ENCODE results near the gene PRSS56. TPM values are rescaled to one million over a fixed set of nuclear protein-coding genes. Genes with fewer than 3 reads are reported as not detected.

Gene PRSS56
- total and polyA plus RNA-seq, 2 of the 13 experiments (the other 11 are each of a cell fraction or from before 2014, with no cell fraction given) = not detected

DNA sequence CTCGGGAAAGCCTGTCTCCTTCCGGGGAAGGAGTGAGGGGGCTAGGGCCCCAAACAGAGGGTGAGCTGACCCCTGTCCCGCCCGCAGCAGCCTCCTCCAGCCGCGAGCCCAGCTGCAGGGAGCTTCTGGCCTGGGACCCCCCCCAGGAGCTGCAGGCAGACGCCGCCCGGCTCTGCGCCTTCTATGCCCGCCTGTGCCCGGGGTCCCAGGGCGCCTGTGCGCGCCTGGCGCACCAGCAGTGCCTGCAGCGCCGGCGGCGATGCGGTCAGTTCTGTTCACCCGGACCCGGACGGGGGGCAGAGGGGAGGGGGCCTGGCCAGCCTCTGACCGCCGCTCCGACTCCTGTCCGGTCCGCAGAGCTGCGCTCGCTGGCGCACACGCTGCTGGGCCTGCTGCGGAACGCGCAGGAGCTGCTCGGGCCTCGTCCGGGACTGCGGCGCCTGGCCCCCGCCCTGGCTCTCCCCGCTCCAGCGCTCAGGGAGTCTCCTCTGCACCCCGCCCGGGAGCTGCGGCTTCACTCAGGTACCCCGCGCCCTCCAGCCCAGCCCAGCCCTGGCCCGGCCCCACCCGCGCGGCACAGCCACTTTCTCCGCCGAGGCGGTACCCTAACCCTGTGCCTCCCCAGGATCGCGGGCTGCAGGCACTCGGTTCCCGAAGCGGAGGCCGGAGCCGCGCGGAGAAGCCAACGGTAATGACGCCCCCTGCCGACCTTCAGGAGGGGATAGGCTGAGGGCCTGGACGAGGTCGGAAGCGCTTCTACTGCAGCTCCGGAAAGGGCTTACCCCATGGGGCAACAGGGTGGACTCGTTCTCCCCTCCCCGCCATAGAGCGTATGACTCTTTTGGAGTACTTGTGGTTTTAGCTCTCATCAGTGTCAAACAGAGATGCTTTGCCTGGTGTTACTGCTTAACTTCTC is 3.8 kb downstream of the PRSS56 start (continued):
- TF ChIP-seq, protein P1, sequence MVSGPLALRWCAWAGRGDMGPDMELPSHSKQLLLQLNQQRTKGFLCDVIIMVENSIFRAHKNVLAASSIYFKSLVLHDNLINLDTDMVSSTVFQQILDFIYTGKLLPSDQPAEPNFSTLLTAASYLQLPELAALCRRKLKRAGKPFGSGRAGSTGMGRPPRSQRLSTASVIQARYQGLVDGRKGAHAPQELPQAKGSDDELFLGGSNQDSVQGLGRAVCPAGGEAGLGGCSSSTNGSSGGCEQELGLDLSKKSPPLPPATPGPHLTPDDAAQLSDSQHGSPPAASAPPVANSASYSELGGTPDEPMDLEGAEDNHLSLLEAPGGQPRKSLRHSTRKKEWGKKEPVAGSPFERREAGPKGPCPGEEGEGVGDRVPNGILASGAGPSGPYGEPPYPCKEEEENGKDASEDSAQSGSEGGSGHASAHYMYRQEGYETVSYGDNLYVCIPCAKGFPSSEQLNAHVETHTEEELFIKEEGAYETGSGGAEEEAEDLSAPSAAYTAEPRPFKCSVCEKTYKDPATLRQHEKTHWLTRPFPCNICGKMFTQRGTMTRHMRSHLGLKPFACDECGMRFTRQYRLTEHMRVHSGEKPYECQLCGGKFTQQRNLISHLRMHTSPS (CRISPR knock-in tag; IDR thresholded peaks at IDR 0.05; ENCODE audit: low read depth) = peak; percentile 8; the same call in 1 of the 2 replicates
- TF ChIP-seq EZH2 (conservative IDR thresholded peaks at IDR 0.05; ENCODE audit: low read depth, low read length) = peak; percentile 84
- TF ChIP-seq ZNF180 (CRISPR knock-in tag; IDR thresholded peaks at IDR 0.05; ENCODE audit: borderline replicate concordance, low read depth) = no peak
- TF ChIP-seq, protein P2, sequence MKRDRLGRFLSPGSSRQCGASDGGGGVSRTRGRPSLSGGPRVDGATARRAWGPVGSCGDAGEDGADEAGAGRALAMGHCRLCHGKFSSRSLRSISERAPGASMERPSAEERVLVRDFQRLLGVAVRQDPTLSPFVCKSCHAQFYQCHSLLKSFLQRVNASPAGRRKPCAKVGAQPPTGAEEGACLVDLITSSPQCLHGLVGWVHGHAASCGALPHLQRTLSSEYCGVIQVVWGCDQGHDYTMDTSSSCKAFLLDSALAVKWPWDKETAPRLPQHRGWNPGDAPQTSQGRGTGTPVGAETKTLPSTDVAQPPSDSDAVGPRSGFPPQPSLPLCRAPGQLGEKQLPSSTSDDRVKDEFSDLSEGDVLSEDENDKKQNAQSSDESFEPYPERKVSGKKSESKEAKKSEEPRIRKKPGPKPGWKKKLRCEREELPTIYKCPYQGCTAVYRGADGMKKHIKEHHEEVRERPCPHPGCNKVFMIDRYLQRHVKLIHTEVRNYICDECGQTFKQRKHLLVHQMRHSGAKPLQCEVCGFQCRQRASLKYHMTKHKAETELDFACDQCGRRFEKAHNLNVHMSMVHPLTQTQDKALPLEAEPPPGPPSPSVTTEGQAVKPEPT (CRISPR knock-in tag; IDR thresholded peaks at IDR 0.05; ENCODE audit: low read depth) = no peak
- TF ChIP-seq ETV5 (CRISPR knock-in tag; IDR thresholded peaks at IDR 0.05; ENCODE audit: borderline replicate concordance) = peak; percentile 26; the same call in 1 of the 2 replicates
- 0 out of 2 replicates have a peak, but pooled peaks have one; percentile 51 for TF ChIP-seq ZNF761 (CRISPR knock-in tag; conservative IDR thresholded peaks at IDR 0.05)
- 0 out of 2 replicates have a peak, but pooled peaks have one; percentile 53 for TF ChIP-seq ZSCAN30 (CRISPR knock-in tag; IDR thresholded peaks at IDR 0.05)
- TF ChIP-seq PHF8 (CRISPR knock-in tag; IDR thresholded peaks at IDR 0.05) = peak; percentile 58
- peak; percentile 84 for TF ChIP-seq KDM2A (CRISPR knock-in tag; IDR thresholded peaks at IDR 0.05; ENCODE audit: borderline replicate concordance, low read depth)
- TF ChIP-seq FOXA3 (CRISPR knock-in tag; IDR thresholded peaks at IDR 0.05) = no peak
- TF ChIP-seq, protein P3, sequence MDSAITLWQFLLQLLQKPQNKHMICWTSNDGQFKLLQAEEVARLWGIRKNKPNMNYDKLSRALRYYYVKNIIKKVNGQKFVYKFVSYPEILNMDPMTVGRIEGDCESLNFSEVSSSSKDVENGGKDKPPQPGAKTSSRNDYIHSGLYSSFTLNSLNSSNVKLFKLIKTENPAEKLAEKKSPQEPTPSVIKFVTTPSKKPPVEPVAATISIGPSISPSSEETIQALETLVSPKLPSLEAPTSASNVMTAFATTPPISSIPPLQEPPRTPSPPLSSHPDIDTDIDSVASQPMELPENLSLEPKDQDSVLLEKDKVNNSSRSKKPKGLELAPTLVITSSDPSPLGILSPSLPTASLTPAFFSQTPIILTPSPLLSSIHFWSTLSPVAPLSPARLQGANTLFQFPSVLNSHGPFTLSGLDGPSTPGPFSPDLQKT (CRISPR knock-in tag; IDR thresholded peaks at IDR 0.05; ENCODE audit: borderline replicate concordance) = no peak
- peak; percentile 18; the same call in 1 of the 2 replicates for TF ChIP-seq ESRRA (CRISPR knock-in tag; IDR thresholded peaks at IDR 0.05; ENCODE audit: low read depth)
- TF ChIP-seq, protein P4, sequence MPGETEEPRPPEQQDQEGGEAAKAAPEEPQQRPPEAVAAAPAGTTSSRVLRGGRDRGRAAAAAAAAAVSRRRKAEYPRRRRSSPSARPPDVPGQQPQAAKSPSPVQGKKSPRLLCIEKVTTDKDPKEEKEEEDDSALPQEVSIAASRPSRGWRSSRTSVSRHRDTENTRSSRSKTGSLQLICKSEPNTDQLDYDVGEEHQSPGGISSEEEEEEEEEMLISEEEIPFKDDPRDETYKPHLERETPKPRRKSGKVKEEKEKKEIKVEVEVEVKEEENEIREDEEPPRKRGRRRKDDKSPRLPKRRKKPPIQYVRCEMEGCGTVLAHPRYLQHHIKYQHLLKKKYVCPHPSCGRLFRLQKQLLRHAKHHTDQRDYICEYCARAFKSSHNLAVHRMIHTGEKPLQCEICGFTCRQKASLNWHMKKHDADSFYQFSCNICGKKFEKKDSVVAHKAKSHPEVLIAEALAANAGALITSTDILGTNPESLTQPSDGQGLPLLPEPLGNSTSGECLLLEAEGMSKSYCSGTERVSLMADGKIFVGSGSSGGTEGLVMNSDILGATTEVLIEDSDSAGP (CRISPR knock-in tag; IDR thresholded peaks at IDR 0.05; ENCODE audit: borderline replicate concordance) = peak; percentile 81; the same call in 1 of the 2 replicates
- TF ChIP-seq ZNF629 (CRISPR knock-in tag; conservative IDR thresholded peaks at IDR 0.05) = no peak
- TF ChIP-seq ZFP1 (CRISPR knock-in tag; IDR thresholded peaks at IDR 0.05) = no peak
- TF ChIP-seq ZSCAN21 (CRISPR knock-in tag; IDR thresholded peaks at IDR 0.05; ENCODE audit: borderline replicate concordance) = peak; percentile 52; the same call in 1 of the 2 replicates
- no peak for TF ChIP-seq ETV6 (CRISPR knock-in tag; conservative IDR thresholded peaks at IDR 0.05)
- TF ChIP-seq ZNF121 (CRISPR knock-in tag; IDR thresholded peaks at IDR 0.05) = peak; percentile 28; the same call in 1 of the 2 replicates
- TF ChIP-seq, protein P5, sequence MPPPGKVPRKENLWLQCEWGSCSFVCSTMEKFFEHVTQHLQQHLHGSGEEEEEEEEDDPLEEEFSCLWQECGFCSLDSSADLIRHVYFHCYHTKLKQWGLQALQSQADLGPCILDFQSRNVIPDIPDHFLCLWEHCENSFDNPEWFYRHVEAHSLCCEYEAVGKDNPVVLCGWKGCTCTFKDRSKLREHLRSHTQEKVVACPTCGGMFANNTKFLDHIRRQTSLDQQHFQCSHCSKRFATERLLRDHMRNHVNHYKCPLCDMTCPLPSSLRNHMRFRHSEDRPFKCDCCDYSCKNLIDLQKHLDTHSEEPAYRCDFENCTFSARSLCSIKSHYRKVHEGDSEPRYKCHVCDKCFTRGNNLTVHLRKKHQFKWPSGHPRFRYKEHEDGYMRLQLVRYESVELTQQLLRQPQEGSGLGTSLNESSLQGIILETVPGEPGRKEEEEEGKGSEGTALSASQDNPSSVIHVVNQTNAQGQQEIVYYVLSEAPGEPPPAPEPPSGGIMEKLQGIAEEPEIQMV (CRISPR knock-in tag; IDR thresholded peaks at IDR 0.05; ENCODE audit: low read depth) = peak; percentile 62

Measured in HepG2 (cell line).